ENCODE measurements around the gene POU6F2. TPM values are rescaled to one million over a fixed set of nuclear protein-coding genes. Genes with fewer than 3 reads are reported as not detected.
"Not testable (repeated sequence)": the region's sequence is repeated elsewhere in the genome, so short reads cannot be mapped to it uniquely, and the experiment has no call there.

The POU6F2 gene
- total RNA-seq, 4 donors from 2014 or later, result not detected

DNA sequence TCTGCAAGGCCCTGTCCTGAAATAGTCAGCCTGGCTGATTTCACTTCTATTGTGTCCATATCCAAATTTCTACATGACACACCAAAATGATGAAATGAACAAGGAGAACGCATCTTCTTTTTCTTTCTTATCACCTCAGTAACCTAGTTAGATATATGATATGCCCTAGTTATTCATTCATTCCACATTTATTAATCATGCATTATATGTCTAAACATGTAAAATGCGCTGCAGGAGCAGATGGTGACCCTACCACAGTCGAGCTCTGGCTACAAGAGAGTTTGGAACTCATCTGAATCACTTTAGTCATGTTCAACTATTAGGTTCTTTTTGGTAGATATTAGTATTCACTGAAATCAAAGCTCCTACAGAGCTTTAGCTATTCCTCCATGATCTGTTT, 36.9 kb upstream of the POU6F2 start:
- no peak overlapping the region for H3K4me3 ChIP-seq
- H3K4me1 ChIP-seq, result no peaks in the 10 kb centered on the region
- intact Hi-C loops (cut with DNase I), result no loop called here
- TF ChIP-seq, protein P1, sequence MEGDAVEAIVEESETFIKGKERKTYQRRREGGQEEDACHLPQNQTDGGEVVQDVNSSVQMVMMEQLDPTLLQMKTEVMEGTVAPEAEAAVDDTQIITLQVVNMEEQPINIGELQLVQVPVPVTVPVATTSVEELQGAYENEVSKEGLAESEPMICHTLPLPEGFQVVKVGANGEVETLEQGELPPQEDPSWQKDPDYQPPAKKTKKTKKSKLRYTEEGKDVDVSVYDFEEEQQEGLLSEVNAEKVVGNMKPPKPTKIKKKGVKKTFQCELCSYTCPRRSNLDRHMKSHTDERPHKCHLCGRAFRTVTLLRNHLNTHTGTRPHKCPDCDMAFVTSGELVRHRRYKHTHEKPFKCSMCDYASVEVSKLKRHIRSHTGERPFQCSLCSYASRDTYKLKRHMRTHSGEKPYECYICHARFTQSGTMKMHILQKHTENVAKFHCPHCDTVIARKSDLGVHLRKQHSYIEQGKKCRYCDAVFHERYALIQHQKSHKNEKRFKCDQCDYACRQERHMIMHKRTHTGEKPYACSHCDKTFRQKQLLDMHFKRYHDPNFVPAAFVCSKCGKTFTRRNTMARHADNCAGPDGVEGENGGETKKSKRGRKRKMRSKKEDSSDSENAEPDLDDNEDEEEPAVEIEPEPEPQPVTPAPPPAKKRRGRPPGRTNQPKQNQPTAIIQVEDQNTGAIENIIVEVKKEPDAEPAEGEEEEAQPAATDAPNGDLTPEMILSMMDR (IDR thresholded peaks at IDR 0.05), result no peak
- no peak for TF ChIP-seq POLR2AphosphoS5 (IDR thresholded peaks at IDR 0.05)
- H3K36me3 ChIP-seq, result no peaks in the 10 kb centered on the region
- no peak overlapping the region for H3K27ac ChIP-seq (replicated peaks in 1 of 4)
- no peaks in the 10 kb centered on the region for H3K27me3 ChIP-seq
- DNase-seq (ENCODE audit: extremely low spot score), result no peak
- no peaks in the 10 kb centered on the region for H3K9me3 ChIP-seq
- 91% methylated on average over 3 of the region's 3 CpGs for WGBS

DNA sequence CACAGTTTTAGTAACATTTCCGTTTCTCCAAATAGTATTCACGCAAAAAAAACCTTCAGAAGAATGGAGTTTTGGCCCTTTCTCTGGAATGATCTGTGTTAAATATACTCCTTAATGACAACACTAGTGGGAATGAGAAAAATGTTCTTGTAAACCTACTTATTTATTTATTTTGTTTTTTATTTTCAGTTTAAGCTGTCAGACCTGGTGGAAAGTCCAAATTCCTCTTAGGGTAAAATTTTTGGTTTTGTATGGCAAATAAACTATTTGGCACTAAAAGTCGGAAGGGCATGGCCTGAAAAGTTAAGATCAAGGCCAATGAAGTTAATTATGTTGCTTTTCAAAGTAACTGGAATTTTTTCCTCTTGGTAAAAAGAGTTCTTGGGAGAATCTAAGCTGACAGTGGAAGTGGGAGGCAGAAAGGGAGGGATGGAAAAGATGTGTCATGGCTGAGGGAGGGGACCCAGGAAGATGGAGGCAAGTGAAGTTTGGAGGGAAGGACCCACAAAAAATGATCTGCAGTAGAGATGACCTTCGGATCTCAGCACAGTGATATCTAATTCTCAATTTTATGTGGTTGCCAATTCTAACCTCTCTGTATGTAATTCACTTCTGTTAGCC, 35.2 kb upstream of the POU6F2 start:
- Histone ChIP-seq H3K27me3 (no peaks in the 10 kb centered on the region), H3K9me3 (no peaks in the 10 kb centered on the region), H3K27ac (replicated peaks in 1 of 4) (no peak overlapping the region), H3K4me3 (no peak overlapping the region), H3K4me1 (no peaks in the 10 kb centered on the region), H3K36me3 (no peaks in the 10 kb centered on the region)
- TF ChIP-seq POLR2AphosphoS5 (IDR thresholded peaks at IDR 0.05) (no peak), EP300 (IDR thresholded peaks at IDR 0.05) (no peak)
- TF ChIP-seq, protein P1 (IDR thresholded peaks at IDR 0.05), result no peak
- intact Hi-C loops (cut with DNase I), result no loop called here
- WGBS, result 81% methylated on average over 4 of the region's 4 CpGs
- DNase-seq (ENCODE audit: extremely low spot score), result no peak

DNA sequence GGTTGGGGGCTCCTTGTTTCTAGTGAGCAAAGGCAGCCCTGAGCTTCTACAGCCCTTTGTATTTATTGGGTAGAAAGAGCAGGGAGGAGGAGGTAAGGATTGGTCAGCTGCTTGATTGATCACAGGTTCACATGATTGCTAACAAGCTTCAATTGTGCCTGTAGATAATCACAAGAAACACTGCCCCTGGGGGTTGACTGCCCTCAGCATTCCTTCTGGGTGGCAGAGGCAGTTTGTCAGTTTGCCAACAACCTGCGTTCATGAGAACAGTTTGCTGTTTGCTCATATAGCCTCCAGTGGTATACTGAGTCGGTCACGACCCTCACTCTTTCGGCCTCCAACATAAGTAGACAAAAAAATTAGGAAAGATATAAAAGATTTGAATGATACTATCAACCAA, 30.2 kb upstream of the POU6F2 start:
- WGBS, result 95% methylated on average over 4 of the region's 4 CpGs
- intact Hi-C loops (cut with DNase I), result not testable (repeated sequence)

GRCh38 chr7:38950309-38950708, 27.4 kb upstream of the POU6F2 start:
- H3K27ac ChIP-seq (replicated peaks in 1 of 4), result no peak overlapping the region
- intact Hi-C loops (cut with DNase I), result no loop called here
- TF ChIP-seq POLR2A (IDR thresholded peaks at IDR 0.05; ENCODE audit: low read depth) (no peak), POLR2AphosphoS5 (IDR thresholded peaks at IDR 0.05) (no peak), EP300 (IDR thresholded peaks at IDR 0.05) (no peak)
- TF ChIP-seq, protein P1 (IDR thresholded peaks at IDR 0.05), result no peak

More for the DNA sequence above, 30.2 kb upstream of the POU6F2 start:
- not testable (repeated sequence) for H3K4me3 ChIP-seq; H3K36me3 ChIP-seq; DNase-seq (ENCODE audit: extremely low spot score); H3K9me3 ChIP-seq; H3K4me1 ChIP-seq; H3K27ac ChIP-seq (replicated peaks in 1 of 4); H3K27me3 ChIP-seq

GRCh38 chr7:38951213-38951612, 26.5 kb upstream of the POU6F2 start:
- intact Hi-C loops (cut with DNase I), result no loop called here
- Histone ChIP-seq H3K36me3 (no peaks in the 10 kb centered on the region), H3K27ac (replicated peaks in 1 of 4) (no peak overlapping the region), H3K4me3 (no peak overlapping the region), H3K9me3 (no peaks in the 10 kb centered on the region), H3K4me1 (peaks cover 0 to 2% (median 0%) of the 10 kb centered on the region in 4 donors), H3K27me3 (no peaks in the 10 kb centered on the region)
- TF ChIP-seq POLR2A (IDR thresholded peaks at IDR 0.05; ENCODE audit: low read depth), result no peak
- no peak for TF ChIP-seq EP300 (IDR thresholded peaks at IDR 0.05)
- TF ChIP-seq, protein P1 (IDR thresholded peaks at IDR 0.05), result no peak
- no peak for TF ChIP-seq POLR2AphosphoS5 (IDR thresholded peaks at IDR 0.05)
- DNase-seq (ENCODE audit: extremely low spot score), result no peak
- WGBS, result 89% methylated on average over 6 of the region's 6 CpGs

More at GRCh38 chr7:38950309-38950708, 27.4 kb upstream of the POU6F2 start:
- no peaks in the 10 kb centered on the region for H3K9me3 ChIP-seq
- no peaks in the 10 kb centered on the region for H3K36me3 ChIP-seq
- DNase-seq (ENCODE audit: extremely low spot score), result no peak
- peaks cover 0 to 2% (median 0%) of the 10 kb centered on the region in 4 donors for H3K4me1 ChIP-seq
- no peak overlapping the region for H3K4me3 ChIP-seq
- H3K27me3 ChIP-seq, result no peaks in the 10 kb centered on the region
- 31% methylated on average over 1 of the region's 1 CpG for WGBS
